Cardiac fibroblast (primary cell): ENCODE data around the gene ADAMTS17.
A peak's percentile ranks its signal among the peaks of the same experiment; 100 is the strongest.

Experiments used
- DNase-seq, 2 donors: peaks; one replicate each; pipeline versions ENCODE4 v3.0.0 to v3.0.0-alpha.2; 2010; ENCODE audit warnings: low read depth in 2 of 2
- H3K4me3 ChIP-seq, 2 donors: replicated peaks in 1 of 2; 1 replicate in 1 of 2; 2 replicates in 1 of 2; pipeline ENCODE4 v1.5.1; 2011; ENCODE audit warnings: low read depth in 2 of 2, low read length in 2 of 2, mild to moderate bottlenecking in 2 of 2, moderate library complexity in 1 of 2
- TF ChIP-seq, protein P1 (sequence below): IDR thresholded peaks from one replicate; pipeline ENCODE4 v1.5.1; 2011; ENCODE audit warnings: low read depth, mild to moderate bottlenecking, low read length, inconsistent platforms

The ADAMTS17 gene

GRCh38 chr15:100341750-100342560 lies at the start of gene ADAMTS17:
ADAMTS17 (minus strand) TSS chr15:100341975; CDS start chr15:100341899, 76 bp downstream.
- H3K4me3 ChIP-seq = peak within 1 kb of the TSS; percentile 43 to 53
- peak; percentile 80 to 96 for DNase-seq
- TF ChIP-seq, protein P1, sequence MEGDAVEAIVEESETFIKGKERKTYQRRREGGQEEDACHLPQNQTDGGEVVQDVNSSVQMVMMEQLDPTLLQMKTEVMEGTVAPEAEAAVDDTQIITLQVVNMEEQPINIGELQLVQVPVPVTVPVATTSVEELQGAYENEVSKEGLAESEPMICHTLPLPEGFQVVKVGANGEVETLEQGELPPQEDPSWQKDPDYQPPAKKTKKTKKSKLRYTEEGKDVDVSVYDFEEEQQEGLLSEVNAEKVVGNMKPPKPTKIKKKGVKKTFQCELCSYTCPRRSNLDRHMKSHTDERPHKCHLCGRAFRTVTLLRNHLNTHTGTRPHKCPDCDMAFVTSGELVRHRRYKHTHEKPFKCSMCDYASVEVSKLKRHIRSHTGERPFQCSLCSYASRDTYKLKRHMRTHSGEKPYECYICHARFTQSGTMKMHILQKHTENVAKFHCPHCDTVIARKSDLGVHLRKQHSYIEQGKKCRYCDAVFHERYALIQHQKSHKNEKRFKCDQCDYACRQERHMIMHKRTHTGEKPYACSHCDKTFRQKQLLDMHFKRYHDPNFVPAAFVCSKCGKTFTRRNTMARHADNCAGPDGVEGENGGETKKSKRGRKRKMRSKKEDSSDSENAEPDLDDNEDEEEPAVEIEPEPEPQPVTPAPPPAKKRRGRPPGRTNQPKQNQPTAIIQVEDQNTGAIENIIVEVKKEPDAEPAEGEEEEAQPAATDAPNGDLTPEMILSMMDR = peak; percentile 77

DNA sequence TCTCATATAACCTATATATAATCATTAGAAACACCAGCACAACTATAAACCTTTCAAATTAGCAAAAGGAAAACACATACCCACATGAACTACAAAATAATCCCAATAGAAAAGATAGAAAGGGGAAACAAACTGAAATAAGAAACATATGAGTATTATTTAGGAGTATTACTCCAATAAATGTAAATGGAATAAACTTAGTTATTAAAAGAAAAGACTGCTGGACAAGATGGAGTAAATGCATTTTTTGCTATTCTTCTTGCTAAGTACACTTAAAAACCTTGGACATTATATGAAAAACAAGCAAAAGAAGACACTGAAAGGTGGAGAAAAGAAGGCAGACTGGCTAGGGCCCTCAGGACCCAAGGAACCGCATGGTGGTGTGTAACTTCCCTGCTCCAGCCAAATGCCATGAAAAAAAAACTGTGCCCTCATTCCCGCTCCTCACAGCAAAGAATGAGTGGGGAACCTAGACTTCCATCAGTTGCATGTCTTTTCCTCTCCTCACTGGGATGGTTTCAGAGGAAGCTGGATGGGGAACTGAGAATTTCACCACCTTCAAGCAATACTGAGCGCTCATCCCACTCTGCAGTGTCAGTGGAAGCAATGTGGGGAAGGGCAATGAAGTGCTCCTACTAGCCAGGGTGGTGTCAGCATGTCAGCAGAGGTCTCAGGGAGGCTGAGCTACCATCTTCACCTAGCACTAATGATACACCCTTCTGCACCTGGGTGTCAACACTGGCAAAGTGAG lies 43.7 kb upstream of the ADAMTS17 start:
- TF ChIP-seq, protein P1 = no peak
- H3K4me3 ChIP-seq = no peak overlapping the region
- DNase-seq = no peak

- TF ChIP-seq, protein P1 = no peak
- no peak overlapping the region for H3K4me3 ChIP-seq
- no peak for DNase-seq
Observed at GRCh38 chr15:100384108-100384410, 42.3 kb upstream of the ADAMTS17 start.

GRCh38 chr15:100383302-100384107 lies 41.7 kb upstream of the ADAMTS17 start:
- TF ChIP-seq, protein P1 = peak; percentile 28

GRCh38 chr15:100373942-100374341 lies 32.2 kb upstream of the ADAMTS17 start:
- TF ChIP-seq, protein P1 = no peak
- no peak overlapping the region for H3K4me3 ChIP-seq
- DNase-seq = no peak

More at GRCh38 chr15:100383302-100384107, 41.7 kb upstream of the ADAMTS17 start:
- H3K4me3 ChIP-seq = no peak overlapping the region
- peak; percentile 42 to 54 for DNase-seq

DNA sequence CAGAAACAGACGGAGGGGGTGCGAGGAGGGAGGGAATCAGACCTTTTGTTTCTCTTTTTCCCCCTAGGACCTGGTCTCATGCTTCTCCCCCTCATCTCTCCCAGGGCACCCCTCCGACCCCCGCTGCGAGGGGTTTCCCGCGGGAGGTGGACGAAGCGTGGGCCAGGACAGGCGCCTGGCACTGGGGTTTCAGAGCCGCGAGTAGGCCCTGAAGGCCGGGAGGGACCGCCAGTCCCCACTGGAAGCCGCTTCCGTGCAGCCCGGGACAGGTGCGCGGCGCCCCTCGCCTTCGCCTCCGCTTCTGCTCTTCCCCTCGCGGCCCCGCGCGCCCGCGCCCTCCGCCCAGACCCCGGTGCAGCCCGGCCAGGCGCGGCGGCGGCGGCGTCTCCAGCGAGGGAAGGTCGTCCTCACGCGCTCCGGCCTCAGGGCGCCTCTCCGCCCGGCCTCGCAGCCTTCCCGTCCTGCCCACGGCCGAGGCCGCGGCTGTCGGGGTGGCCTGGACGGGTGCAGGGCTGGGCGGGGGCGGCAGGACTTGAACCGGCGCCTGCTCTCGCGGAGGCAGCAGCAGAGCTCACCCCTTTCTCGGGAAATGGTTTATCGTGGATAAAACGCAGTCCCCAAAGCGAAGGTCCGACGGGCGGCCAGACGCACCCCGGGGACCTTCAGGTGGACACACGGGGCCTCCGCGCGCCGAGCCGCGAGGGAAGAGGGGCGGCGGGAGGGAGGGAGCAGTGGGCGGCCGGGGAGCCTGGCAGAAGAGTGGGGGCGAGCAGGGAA lies 31.5 kb upstream of the ADAMTS17 start:
- TF ChIP-seq, protein P1 = no peak
- no peak for DNase-seq
- no peak overlapping the region for H3K4me3 ChIP-seq
